Stimulated activated naive B cell treated with anti-CD40 and anti-IgM and Interleukin-4, amounts not matched to agents 10 μg/mL and 1 μg/mL and 100 μg/mL, for 72 hours (primary cell): ENCODE results near the gene ZNF622.
"Not testable (repeated sequence)": the region's sequence is repeated elsewhere in the genome, so short reads cannot be mapped to it uniquely, and the experiment has no call there.

Source experiments
- ATAC-seq, 2 donors: fragments of 150-1000 bp; cut with Tn5 transposase; replicated peaks; 2 replicates each; pipeline ENCODE4 v1.10.0; 2021; ENCODE audit warnings: moderate library complexity in 1 of 2
- DNase-seq: peaks from one replicate; pipeline ENCODE4 v3.0.0; 2021
- H3K27ac Mint-ChIP-seq: one replicate; pipeline ENCODE4 v1.8.0; 2022; ENCODE audit warnings: mild to moderate bottlenecking, mixed read lengths
- H3K27me3 Mint-ChIP-seq, 2 donors: one replicate each; pipeline ENCODE4 v1.8.0; 2022; ENCODE audit warnings: mixed read lengths in 2 of 2
- H3K36me3 Mint-ChIP-seq, 2 donors: one replicate each; pipeline ENCODE4 v1.8.0; 2022; ENCODE audit warnings: mixed read lengths in 2 of 2, mild to moderate bottlenecking in 1 of 2
- H3K4me1 Mint-ChIP-seq, 2 donors: one replicate each; pipeline ENCODE4 v1.8.0; 2022; ENCODE audit warnings: mixed read lengths in 2 of 2, mild to moderate bottlenecking in 1 of 2
- H3K4me3 Mint-ChIP-seq, 2 donors: one replicate each; pipeline ENCODE4 v1.8.0; 2022; ENCODE audit warnings: mild to moderate bottlenecking in 2 of 2, mixed read lengths in 2 of 2, moderate library complexity in 1 of 2
- H3K9me3 Mint-ChIP-seq, 2 donors: one replicate each; pipeline ENCODE4 v1.8.0; 2022; ENCODE audit warnings: mixed read lengths in 2 of 2, mild to moderate bottlenecking in 1 of 2

The ZNF622 gene

DNA sequence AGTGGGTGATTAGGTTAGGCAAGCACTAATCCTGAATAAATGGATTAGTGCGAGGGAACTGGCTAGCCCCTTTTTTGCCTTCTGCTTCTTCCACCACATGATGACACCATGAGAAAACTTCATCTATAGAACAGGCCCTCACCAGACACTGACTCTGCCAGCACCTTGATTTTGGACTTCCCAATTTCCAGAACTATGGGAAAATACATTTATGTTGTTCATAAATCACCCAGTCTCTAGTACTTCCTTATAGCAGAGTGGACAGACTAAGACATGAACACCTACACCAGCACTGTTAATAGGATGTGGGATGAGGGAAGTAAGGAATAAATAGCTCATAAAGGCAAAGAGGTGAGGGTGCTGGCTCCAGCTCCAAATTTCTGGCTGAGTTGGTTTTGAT lies 1.4 kb downstream of the ZNF622 start:
- H3K9me3 Mint-ChIP-seq = no peaks in the 10 kb centered on the region
- DNase-seq = no peak
- H3K27ac Mint-ChIP-seq = no peak overlapping the region
- no peak for ATAC-seq
- H3K36me3 Mint-ChIP-seq = peaks cover 20 to 60% of the 10 kb centered on the region in 2 donors
- peaks cover 50 to 72% of the 10 kb centered on the region in 2 donors for H3K4me1 Mint-ChIP-seq
- H3K4me3 Mint-ChIP-seq = peak overlapping the region; percentile 96 to 100
- no peaks in the 10 kb centered on the region for H3K27me3 Mint-ChIP-seq

DNA sequence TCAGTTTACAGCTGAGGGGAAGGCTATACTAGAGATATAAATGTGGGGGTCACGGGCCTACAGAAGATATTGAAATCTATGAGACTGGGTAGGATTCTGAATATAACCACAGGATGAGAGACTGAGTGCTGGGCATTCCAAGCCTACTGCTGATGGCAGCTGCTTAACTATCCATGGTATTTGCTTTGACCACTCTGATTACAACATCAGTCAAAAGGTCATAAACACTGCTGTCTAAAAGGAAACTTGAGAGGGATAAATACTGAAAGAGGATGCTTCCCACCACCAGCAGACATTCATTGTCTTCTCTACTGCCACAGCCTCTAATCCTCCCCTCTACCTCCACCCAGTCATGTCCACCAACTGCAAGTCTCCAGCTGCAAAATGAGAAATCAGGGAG lies 3.8 kb downstream of the ZNF622 start:
- ATAC-seq (no peak), DNase-seq (no peak)
- H3K9me3 Mint-ChIP-seq = no peaks in the 10 kb centered on the region
- H3K27ac Mint-ChIP-seq = no peak overlapping the region
- H3K27me3 Mint-ChIP-seq = no peaks in the 10 kb centered on the region
- peaks cover 38 to 58% of the 10 kb centered on the region in 2 donors for H3K4me1 Mint-ChIP-seq
- no peak overlapping the region for H3K4me3 Mint-ChIP-seq
- peaks cover 25 to 62% of the 10 kb centered on the region in 2 donors for H3K36me3 Mint-ChIP-seq

DNA sequence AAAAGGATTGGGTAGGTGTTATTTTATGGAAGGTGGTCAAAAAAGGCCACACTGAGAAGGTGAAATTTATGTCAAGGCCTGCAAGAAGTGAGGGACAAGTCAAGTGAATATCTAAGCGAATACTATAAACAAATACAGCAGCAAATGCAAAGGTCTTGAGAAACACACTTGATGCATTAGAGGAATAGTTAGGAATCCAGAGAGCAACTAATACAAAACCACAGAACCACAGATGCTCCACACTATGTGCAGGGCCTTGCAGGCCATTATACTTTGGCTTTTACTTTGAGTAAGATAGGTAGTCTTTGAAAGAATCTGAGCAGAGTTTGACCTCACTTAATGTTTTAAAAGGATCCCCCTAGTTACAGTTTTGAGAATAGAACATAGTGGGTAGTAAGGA lies 4.6 kb downstream of the ZNF622 start:
- no peak overlapping the region for H3K4me3 Mint-ChIP-seq
- no peak for DNase-seq
- peaks cover 45 to 65% of the 10 kb centered on the region in 2 donors for H3K4me1 Mint-ChIP-seq
- no peak for ATAC-seq
- no peaks in the 10 kb centered on the region for H3K27me3 Mint-ChIP-seq
- peak overlapping the region; percentile 70 for H3K27ac Mint-ChIP-seq
- no peaks in the 10 kb centered on the region for H3K9me3 Mint-ChIP-seq
- H3K36me3 Mint-ChIP-seq = peaks cover 31 to 69% of the 10 kb centered on the region in 2 donors

DNA sequence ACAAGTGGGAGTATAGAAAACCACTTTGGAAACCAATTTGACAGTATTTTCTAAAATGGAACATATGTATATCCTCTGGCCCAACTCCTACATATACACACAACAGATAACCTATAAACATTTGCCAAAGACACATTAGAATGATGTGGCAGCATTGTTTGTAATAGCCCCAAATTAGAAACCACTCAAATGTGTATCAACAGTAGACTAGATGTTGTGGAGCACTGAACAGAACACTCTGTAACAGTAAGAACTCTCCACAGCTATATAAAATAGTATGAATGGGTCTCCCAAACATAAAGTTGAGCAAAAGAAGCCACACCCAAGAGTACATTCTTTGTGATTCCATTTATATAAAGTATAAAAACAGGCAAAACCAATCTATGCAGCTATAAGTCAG lies 6.1 kb downstream of the ZNF622 start:
- no peak overlapping the region for H3K27ac Mint-ChIP-seq

DNA sequence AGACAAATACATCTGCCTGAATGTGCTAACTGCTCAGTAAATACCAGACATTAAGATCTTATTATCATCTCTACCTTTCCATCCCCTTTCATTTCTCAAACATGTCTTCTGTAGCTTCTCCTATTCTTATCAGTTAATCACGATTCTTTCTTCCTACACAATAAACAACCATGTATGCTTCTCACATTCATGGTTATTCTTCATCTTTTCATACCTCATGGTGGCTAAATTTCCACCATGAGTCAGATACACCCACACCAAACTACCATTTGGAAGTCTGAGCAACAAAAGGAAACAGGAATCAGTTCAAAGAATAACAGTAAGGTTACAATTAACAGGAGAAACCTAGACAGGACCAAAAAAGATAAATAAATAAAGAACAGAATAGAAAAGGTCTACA lies 7.7 kb downstream of the ZNF622 start:
- Mint-ChIP-seq H3K27ac (no peak overlapping the region), H3K36me3 (peaks cover 36 to 54% of the 10 kb centered on the region in 2 donors)

More for the DNA sequence above, 6.1 kb downstream of the ZNF622 start:
- Mint-ChIP-seq H3K4me3 (no peak overlapping the region), H3K27me3 (no peaks in the 10 kb centered on the region), H3K9me3 (no peaks in the 10 kb centered on the region), H3K4me1 (peaks cover 34 to 66% of the 10 kb centered on the region in 2 donors), H3K36me3 (peaks cover 30 to 62% of the 10 kb centered on the region in 2 donors)
- no peak for DNase-seq
- no peak for ATAC-seq

DNA sequence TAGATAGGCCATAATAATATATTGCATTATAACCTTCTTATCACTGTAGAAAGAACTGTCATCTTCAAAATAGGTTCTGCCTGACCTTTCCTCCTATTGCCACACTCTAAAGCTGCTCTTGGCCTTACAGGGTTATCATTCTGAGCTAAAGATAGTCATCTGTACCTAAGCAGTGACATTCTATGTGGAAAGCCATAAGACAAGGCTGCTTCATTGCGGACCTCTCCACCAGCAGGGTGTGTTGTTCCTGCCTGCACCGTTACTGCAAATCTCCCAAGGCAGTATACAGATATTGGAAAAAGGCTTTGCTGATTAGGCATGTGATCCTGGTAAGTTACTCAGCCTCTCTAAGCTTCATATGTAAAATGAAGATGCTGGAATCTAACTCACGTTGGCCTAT lies 8.1 kb downstream of the ZNF622 start:
- no peaks in the 10 kb centered on the region for H3K27me3 Mint-ChIP-seq
- H3K9me3 Mint-ChIP-seq = no peaks in the 10 kb centered on the region
- H3K4me1 Mint-ChIP-seq = peaks cover 27 to 55% of the 10 kb centered on the region in 2 donors
- H3K27ac Mint-ChIP-seq = no peak overlapping the region
- DNase-seq (no peak), ATAC-seq (no peak)
- peaks cover 36 to 54% of the 10 kb centered on the region in 2 donors for H3K36me3 Mint-ChIP-seq
- no peak overlapping the region for H3K4me3 Mint-ChIP-seq

More for the DNA sequence above, 7.7 kb downstream of the ZNF622 start:
- DNase-seq (no peak), ATAC-seq (no peak)
- Mint-ChIP-seq H3K27me3 (no peaks in the 10 kb centered on the region), H3K4me3 (no peak overlapping the region), H3K9me3 (no peaks in the 10 kb centered on the region), H3K4me1 (peaks cover 27 to 55% of the 10 kb centered on the region in 2 donors)

DNA sequence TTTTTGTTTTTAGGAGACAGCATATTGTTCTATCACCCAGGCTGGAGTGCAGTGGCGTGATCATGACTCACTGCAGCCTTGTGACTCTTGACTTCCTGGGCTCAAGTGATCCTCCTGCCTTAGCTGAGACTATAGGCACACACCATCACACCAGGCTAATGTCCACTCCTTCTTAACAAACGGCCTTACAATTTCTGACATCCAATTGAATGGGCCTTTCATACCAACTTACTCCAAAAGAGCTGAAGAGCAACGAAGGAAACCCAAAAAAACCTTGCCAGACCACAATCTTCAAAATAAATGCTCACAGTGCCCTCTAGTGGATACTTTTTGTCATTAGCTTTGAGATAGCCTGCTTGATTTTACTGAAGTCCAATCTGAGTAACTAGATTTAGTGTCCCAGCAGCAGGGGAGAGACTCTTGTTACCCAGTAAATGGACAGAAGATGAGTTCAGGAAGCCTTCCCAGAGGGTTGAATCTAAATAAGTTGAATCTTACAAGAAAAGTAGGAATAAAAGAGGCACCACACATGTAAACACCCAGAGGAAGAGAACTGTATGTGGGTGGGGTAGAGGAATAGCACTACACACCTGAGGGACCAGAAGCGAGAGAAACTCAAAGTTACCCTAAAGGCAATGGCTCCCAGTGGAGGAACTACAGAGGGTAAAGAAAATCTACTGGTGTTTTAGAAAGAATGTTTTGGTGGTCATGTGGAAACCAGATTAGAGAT lies 9.3 kb downstream of the ZNF622 start:
- Mint-ChIP-seq H3K9me3 (no peaks in the 10 kb centered on the region), H3K27me3 (no peaks in the 10 kb centered on the region), H3K27ac (peak overlapping the region; percentile 44), H3K4me3 (peak overlapping the region; percentile 37 to 38), H3K36me3 (peaks cover 32 to 49% of the 10 kb centered on the region in 2 donors), H3K4me1 (peaks cover 22 to 43% of the 10 kb centered on the region in 2 donors)
- peak; percentile 71 to 73 for ATAC-seq
- no peak for DNase-seq

DNA sequence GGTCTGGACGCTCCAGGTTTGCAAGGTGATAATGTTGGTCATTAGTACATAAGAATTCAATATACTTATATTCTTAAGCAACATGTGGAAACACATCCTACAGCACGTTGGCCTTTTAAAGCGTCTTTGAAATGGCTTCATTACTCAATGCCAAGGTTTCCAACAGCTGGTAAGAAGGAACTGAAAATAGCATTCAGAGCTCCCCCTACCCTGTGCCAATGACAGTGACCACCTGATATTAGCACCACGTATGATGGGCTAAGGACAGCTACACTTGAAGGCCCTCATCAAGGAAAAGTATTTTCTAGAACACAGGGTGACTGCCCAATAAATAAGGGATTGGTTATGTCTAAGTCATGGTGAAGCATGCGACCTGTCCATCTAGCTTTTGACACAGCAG lies 9.9 kb downstream of the ZNF622 start:
- DNase-seq (no peak), ATAC-seq (peak; percentile 71 to 74)
- no peaks in the 10 kb centered on the region for H3K27me3 Mint-ChIP-seq
- peak overlapping the region in 1 of 2 donors; percentile 38 for H3K4me3 Mint-ChIP-seq
- peaks cover 26 to 48% of the 10 kb centered on the region in 2 donors for H3K36me3 Mint-ChIP-seq
- H3K27ac Mint-ChIP-seq = peak overlapping the region; percentile 11
- no peaks in the 10 kb centered on the region for H3K9me3 Mint-ChIP-seq
- H3K4me1 Mint-ChIP-seq = peaks cover 16 to 37% of the 10 kb centered on the region in 2 donors

DNA sequence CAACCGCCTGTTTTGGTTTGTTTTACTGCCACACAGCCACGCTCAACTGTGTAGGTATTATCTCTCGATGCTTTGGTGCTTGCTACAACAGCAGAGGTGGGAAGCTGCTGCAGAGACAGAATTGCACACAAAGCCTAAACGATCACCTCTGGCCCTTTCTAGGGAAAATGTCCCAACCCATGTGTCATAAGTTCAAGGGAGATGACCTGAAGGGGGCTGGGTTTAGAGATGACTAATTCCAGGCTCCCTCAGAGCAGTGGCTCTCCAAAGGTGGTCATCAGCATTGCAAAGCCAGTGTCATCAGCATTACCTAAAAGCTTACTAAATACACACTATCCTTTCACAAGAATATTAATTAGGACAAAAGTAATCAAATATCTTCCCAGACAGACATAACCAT lies 10.9 kb downstream of the ZNF622 start:
- Mint-ChIP-seq H3K27ac (no peak overlapping the region), H3K4me3 (no peak overlapping the region), H3K36me3 (peaks cover 28 to 50% of the 10 kb centered on the region in 2 donors), H3K27me3 (no peaks in the 10 kb centered on the region), H3K9me3 (no peaks in the 10 kb centered on the region), H3K4me1 (peaks cover 15 to 28% of the 10 kb centered on the region in 2 donors)
- ATAC-seq = no peak
- DNase-seq = no peak

DNA sequence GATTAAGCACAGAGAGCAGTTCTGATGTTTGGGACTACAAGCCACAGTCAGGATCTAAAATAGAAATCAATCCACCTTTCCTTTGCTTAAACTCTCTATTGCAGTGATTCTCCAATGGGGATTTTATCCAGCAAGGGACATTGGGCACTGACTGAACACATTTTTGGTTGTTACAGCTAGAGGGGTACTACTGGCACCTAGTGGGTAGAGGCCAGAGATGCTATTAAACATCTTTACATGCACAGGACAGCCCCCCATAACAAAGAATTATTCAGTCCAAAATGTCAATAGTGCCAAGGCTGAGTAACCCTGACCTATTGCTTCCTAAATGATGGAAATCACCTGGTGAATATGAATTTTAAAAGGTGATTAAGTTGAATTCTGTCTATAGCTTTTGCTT lies 12.0 kb downstream of the ZNF622 start:
- DNase-seq (no peak), ATAC-seq (no peak)
- peaks cover 35 to 52% of the 10 kb centered on the region in 2 donors for H3K36me3 Mint-ChIP-seq
- no peaks in the 10 kb centered on the region for H3K27me3 Mint-ChIP-seq
- no peak overlapping the region for H3K27ac Mint-ChIP-seq
- no peak overlapping the region for H3K4me3 Mint-ChIP-seq
- no peaks in the 10 kb centered on the region for H3K9me3 Mint-ChIP-seq
- peaks cover 13 to 21% of the 10 kb centered on the region in 2 donors for H3K4me1 Mint-ChIP-seq

DNA sequence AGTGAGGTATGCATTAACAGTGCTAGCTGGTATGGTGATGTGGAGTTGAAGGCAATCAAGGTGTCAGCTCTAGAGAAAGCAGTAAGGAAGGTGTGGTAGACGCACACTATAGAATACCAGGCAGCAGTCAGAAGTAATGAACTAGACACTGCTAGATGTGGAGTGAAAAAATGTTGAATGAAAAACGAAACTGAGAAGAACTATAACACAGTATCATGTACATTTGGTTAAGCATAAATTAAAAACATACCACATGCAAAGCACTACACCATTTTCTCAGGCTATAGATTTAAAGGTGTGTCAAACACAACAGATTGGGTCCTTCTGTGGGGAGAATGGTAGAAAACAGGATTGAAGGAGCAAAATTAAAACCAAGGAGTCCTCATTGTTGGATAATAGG lies 15.4 kb downstream of the ZNF622 start:
- DNase-seq = no peak
- no peaks in the 10 kb centered on the region for H3K9me3 Mint-ChIP-seq
- H3K4me1 Mint-ChIP-seq = no peaks in the 10 kb centered on the region
- no peaks in the 10 kb centered on the region for H3K27me3 Mint-ChIP-seq
- no peak overlapping the region for H3K4me3 Mint-ChIP-seq
- H3K36me3 Mint-ChIP-seq = peaks cover 38 to 59% of the 10 kb centered on the region in 2 donors
- no peak overlapping the region for H3K27ac Mint-ChIP-seq
- ATAC-seq = no peak

DNA sequence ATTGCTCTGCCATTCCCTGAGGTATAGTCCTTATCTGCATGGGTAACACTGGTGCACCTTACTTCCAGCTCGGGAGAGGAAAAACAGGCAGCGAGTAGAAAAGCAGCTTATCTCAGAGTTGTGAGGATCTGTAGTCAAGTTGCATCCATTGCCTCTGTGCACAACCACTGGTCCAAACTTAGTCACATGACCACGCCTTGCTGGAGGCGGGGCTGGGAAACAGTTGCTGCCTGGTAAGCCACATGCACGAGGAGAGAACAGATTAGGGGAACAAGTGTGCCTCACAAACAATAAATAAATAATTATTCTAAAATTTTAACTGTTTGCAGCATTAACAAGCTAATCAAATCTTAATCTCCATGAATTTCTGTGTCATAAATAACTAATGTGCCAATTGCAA lies 18.6 kb downstream of the ZNF622 start:
- ATAC-seq = no peak
- Mint-ChIP-seq H3K27ac (no peak overlapping the region), H3K36me3 (peaks cover 32 to 58% of the 10 kb centered on the region in 2 donors), H3K27me3 (no peaks in the 10 kb centered on the region), H3K4me3 (no peak overlapping the region), H3K9me3 (no peaks in the 10 kb centered on the region), H3K4me1 (no peaks in the 10 kb centered on the region)
- no peak for DNase-seq

DNA sequence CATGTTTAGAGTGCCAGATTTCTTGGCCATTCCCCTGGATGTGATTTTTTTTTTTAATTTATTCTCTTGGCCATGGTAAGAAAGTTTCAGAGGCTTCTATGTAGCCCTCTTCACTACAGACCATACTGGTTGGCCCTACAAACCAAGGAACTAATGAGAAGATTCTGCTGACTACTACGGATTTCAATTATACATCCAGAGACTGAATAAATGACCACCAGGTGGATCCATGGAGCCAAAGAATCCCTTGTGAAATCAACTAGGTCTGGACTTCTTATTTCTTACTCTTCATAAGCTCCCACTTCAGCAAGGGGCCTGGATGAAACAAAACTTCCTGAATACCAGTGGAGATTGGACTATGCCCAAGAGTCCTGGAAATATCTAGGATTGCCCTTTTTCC lies 27.6 kb downstream of the ZNF622 start:
- Mint-ChIP-seq H3K36me3 (peaks cover 3 to 10% of the 10 kb centered on the region in 2 donors), H3K4me3 (no peak overlapping the region), H3K4me1 (no peaks in the 10 kb centered on the region), H3K27me3 (no peaks in the 10 kb centered on the region), H3K27ac (no peak overlapping the region), H3K9me3 (no peaks in the 10 kb centered on the region)
- DNase-seq (no peak), ATAC-seq (no peak)

DNA sequence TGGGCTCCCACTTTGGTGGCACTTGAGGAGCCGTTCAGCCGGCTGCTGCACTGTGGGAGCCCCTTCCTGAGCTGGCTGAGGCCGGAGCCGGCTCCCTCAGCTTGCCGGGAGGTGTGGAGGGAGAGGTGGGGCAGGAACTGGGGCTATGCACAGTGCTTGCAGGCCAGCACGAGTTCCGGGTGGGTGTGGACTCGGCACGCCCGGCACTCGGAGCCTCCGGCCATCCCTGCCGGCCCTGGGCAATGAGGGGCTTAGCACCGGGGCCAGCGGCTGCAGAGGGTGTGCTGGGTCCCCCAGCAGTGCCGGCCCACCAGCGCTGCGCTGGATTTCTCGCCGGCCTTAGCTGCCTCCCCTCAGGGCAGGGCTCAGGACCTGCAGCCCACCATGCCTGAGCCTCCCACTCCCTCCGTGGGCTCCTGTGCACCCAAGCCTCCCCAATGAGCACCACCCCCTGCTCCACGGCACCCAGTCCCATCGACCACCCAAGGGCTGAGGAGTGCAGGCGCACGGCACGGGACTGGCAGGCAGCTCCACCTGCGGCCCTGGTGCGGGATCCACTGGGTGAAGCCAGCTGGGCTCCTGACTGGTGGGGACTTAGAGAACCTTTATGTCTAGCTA lies 29.4 kb downstream of the ZNF622 start:
- H3K36me3 Mint-ChIP-seq, H3K4me3 Mint-ChIP-seq, H3K9me3 Mint-ChIP-seq, H3K4me1 Mint-ChIP-seq, ATAC-seq, H3K27me3 Mint-ChIP-seq, H3K27ac Mint-ChIP-seq, DNase-seq: not testable (repeated sequence)

DNA sequence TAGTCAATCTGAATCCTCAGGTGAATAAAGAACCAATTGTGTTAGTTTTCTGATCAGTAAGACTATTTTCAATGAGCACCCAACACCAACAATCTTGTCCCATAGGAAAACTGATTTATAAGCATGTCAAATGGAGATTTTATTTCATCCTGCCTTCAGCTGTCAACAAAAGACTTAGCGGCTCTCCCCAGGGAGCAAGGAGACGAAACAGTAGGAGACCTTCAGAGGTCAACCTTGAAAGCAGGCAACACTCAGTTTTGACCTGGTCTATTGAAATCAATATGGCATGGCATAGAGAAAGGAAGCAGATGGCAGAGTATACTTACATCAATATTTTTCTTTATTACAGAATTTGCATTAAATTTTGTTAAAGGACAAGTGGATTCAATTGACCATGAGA lies 34.1 kb downstream of the ZNF622 start:
- H3K27me3 Mint-ChIP-seq = no peaks in the 10 kb centered on the region

More for the DNA sequence above, 34.1 kb downstream of the ZNF622 start:
- no peaks in the 10 kb centered on the region for H3K4me1 Mint-ChIP-seq
- DNase-seq (no peak), ATAC-seq (no peak)
- no peaks in the 10 kb centered on the region for H3K9me3 Mint-ChIP-seq
- H3K4me3 Mint-ChIP-seq = no peak overlapping the region
- no peak overlapping the region for H3K27ac Mint-ChIP-seq
- H3K36me3 Mint-ChIP-seq = no peaks in the 10 kb centered on the region
